Measurements from ENCODE around the gene COLQ.
"Not testable (repeated sequence)": the region's sequence is repeated elsewhere in the genome, so short reads cannot be mapped to it uniquely, and the experiment has no call there.

COLQ gene

GRCh38 chr3:15521573-15521965 is at the start of gene COLQ:
Gene COLQ, minus strand, starts transcription at chr3:15521706. Its CDS starts 81 bp downstream, at chr3:15521625.
- DNase-seq (ENCODE audit: low read depth, low spot score): no peak

- no peak for DNase-seq (ENCODE audit: low read depth, low spot score)
Observed at GRCh38 chr3:15563190-15563589, 41.7 kb upstream of the COLQ start.

GRCh38 chr3:15562560-15562959 is 41.1 kb upstream of the COLQ start:
- DNase-seq (ENCODE audit: low read depth, low spot score): no peak

- no peak for DNase-seq (ENCODE audit: low read depth, low spot score)
Observed at GRCh38 chr3:15558581-15558980, 37.1 kb upstream of the COLQ start.

GRCh38 chr3:15557511-15557946 is 36.0 kb upstream of the COLQ start:
- DNase-seq (ENCODE audit: low read depth, low spot score): peak; percentile 78

- no peak for DNase-seq (ENCODE audit: low read depth, low spot score)
Observed at GRCh38 chr3:15556512-15556911, 35.0 kb upstream of the COLQ start.

- no peak for DNase-seq (ENCODE audit: low read depth, low spot score)
Observed at GRCh38 chr3:15553749-15554148, 32.2 kb upstream of the COLQ start.

GRCh38 chr3:15551902-15552301 is 30.4 kb upstream of the COLQ start:
- no peak for DNase-seq (ENCODE audit: low read depth, low spot score)

GRCh38 chr3:15549846-15550245 is 28.3 kb upstream of the COLQ start:
- no peak for DNase-seq (ENCODE audit: low read depth, low spot score)

GRCh38 chr3:15542614-15543013 is 21.1 kb upstream of the COLQ start:
- DNase-seq (ENCODE audit: low read depth, low spot score): no peak

- no peak for DNase-seq (ENCODE audit: low read depth, low spot score)
Observed at GRCh38 chr3:15541371-15541770, 19.9 kb upstream of the COLQ start.

GRCh38 chr3:15539066-15539465 is 17.6 kb upstream of the COLQ start:
- DNase-seq (ENCODE audit: low read depth, low spot score): no peak

- no peak for DNase-seq (ENCODE audit: low read depth, low spot score)
Observed at GRCh38 chr3:15538345-15538744, 16.8 kb upstream of the COLQ start.

GRCh38 chr3:15536856-15537255 is 15.3 kb upstream of the COLQ start:
- DNase-seq (ENCODE audit: low read depth, low spot score): no peak

- no peak for DNase-seq (ENCODE audit: low read depth, low spot score)
Observed at GRCh38 chr3:15535732-15536131, 14.2 kb upstream of the COLQ start.

GRCh38 chr3:15532614-15533013 is 11.1 kb upstream of the COLQ start:
- not testable (repeated sequence) for DNase-seq (ENCODE audit: low read depth, low spot score)

GRCh38 chr3:15531346-15531745 is 9.8 kb upstream of the COLQ start:
- DNase-seq (ENCODE audit: low read depth, low spot score): no peak

GRCh38 chr3:15528854-15529537 is 7.5 kb upstream of the COLQ start:
- DNase-seq (ENCODE audit: low read depth, low spot score): no peak

GRCh38 chr3:15527031-15527459 is 5.5 kb upstream of the COLQ start:
- DNase-seq (ENCODE audit: low read depth, low spot score): peak; percentile 15

GRCh38 chr3:15525790-15526189 is 4.3 kb upstream of the COLQ start:
- no peak for DNase-seq (ENCODE audit: low read depth, low spot score)

GRCh38 chr3:15523660-15524417 is 2.3 kb upstream of the COLQ start:
- DNase-seq (ENCODE audit: low read depth, low spot score): no peak

- no peak for DNase-seq (ENCODE audit: low read depth, low spot score)
Observed at GRCh38 chr3:15522016-15522415, 510 bp upstream of the COLQ start.

All from astrocyte of the hippocampus (primary cell).